T-helper 1 cell treated with Interleukin-12 subunit alpha and Interleukin-12 subunit beta and Interleukin-4 antibody, amounts not matched to agents 30 μg/mL and 1 μg/mL, for 36 hours (primary cell): ENCODE measurements around the gene CABCOCO1.

Source experiments
- H3K27ac Mint-ChIP-seq: one replicate; pipeline ENCODE4 v1.8.0; 2021; ENCODE audit warnings: mild to moderate bottlenecking, mixed read lengths
- H3K27me3 Mint-ChIP-seq: one replicate; pipeline ENCODE4 v1.8.0; 2021; ENCODE audit warnings: low read depth, mixed read lengths
- H3K36me3 Mint-ChIP-seq: one replicate; pipeline ENCODE4 v1.8.0; 2021; ENCODE audit warnings: low read depth, mixed read lengths
- H3K4me1 Mint-ChIP-seq: one replicate; pipeline ENCODE4 v1.8.0; 2021; ENCODE audit warnings: low read depth, mixed read lengths
- H3K4me3 Mint-ChIP-seq: one replicate; pipeline ENCODE4 v1.8.0; 2021; ENCODE audit warnings: mild to moderate bottlenecking, moderate library complexity, mixed read lengths
- H3K9me3 Mint-ChIP-seq: one replicate; pipeline ENCODE4 v1.8.0; 2021; ENCODE audit warnings: mixed read lengths

The CABCOCO1 gene

GRCh38 chr10:61632057-61632670, 30.6 kb upstream of the CABCOCO1 start:
- Mint-ChIP-seq H3K36me3 (no peaks in the 10 kb centered on the region), H3K9me3 (no peaks in the 10 kb centered on the region), H3K27me3 (no peaks in the 10 kb centered on the region), H3K4me3 (no peak overlapping the region), H3K27ac (no peak overlapping the region), H3K4me1 (no peaks in the 10 kb centered on the region)

DNA sequence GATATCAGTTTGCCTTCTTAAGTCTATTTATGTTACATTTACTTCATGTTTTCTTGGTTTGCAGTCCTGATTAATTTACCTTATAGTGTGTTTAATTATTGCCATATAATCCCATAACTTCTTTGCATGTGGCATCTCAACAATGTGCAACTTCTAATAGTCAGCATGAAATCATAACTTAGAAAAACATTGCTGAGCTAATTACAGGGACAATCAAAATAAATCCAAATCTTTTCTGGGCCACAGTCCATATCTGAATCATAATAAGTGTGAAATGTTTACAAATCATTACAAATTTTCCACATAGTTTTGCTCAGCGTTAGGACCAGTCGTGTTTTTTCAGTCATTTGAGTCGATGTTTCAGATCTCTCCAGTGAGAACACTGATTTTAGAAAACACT, 29.1 kb upstream of the CABCOCO1 start:
- no peak overlapping the region for H3K4me3 Mint-ChIP-seq
- no peak overlapping the region for H3K27ac Mint-ChIP-seq

DNA sequence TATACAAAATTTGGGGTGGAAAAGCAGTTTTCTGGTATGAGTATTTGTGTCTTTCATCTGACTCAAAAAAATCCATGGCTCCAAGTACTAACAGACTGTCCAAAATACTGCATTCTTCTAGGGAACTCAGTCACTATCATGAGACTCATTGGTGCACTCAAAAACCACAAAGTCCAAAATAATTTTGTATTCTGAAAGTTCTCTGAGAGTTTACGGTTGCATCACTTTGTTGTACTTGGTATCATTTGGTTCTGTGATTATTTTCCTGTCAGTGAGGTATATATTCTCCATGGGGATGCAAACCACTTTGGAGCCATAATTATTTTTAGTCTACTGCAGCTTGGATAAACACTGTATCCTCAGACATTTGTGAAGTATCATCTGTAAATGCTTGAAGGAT, 28.0 kb upstream of the CABCOCO1 start:
- no peaks in the 10 kb centered on the region for H3K27me3 Mint-ChIP-seq

More for the DNA sequence above, 29.1 kb upstream of the CABCOCO1 start:
- Mint-ChIP-seq H3K4me1 (no peaks in the 10 kb centered on the region), H3K27me3 (no peaks in the 10 kb centered on the region), H3K36me3 (no peaks in the 10 kb centered on the region), H3K9me3 (no peaks in the 10 kb centered on the region)

DNA sequence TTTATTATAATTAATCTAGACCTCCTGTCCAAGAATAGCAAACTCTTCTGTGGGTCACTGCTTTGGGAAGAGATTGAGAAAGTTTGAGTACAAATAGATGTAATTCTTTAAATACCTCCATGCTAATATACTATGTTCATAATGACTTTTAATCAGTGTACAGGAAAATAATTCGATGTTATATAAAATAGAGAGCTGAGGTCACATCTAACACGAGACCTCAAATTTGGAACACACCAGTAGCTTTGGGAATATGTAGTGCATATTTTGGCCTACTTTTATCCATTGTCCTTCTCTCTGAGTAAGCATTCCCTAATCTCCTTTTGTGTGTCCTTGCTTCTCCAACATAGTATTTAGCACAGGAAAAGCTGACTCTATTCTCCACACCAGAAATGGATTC, 27.3 kb upstream of the CABCOCO1 start:
- H3K27me3 Mint-ChIP-seq, result no peaks in the 10 kb centered on the region

More for the DNA sequence above, 28.0 kb upstream of the CABCOCO1 start:
- no peaks in the 10 kb centered on the region for H3K36me3 Mint-ChIP-seq
- H3K4me1 Mint-ChIP-seq, result no peaks in the 10 kb centered on the region
- no peak overlapping the region for H3K4me3 Mint-ChIP-seq
- no peaks in the 10 kb centered on the region for H3K9me3 Mint-ChIP-seq
- H3K27ac Mint-ChIP-seq, result no peak overlapping the region

DNA sequence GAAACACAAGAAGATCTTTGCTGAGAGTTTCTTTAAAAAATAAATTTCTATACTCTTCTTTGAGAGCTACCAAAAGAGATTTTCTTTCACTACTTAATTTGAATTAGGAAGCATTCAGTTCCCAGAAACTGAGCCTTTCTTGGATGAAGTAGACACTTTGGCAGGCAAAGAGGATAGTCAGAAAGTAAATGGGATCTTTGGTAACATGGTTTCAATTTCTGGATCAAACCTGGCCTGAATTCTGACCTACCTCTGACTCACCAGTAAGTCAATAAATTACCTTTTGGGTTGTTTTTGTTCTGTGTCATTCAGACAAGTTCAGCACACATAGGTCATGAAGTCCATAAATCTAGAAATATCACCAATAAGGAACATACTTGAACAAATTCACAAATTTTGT, 26.8 kb upstream of the CABCOCO1 start:
- no peaks in the 10 kb centered on the region for H3K9me3 Mint-ChIP-seq
- H3K27me3 Mint-ChIP-seq, result no peaks in the 10 kb centered on the region
- H3K27ac Mint-ChIP-seq, result no peak overlapping the region
- H3K4me3 Mint-ChIP-seq, result no peak overlapping the region
- H3K4me1 Mint-ChIP-seq, result no peaks in the 10 kb centered on the region
- no peaks in the 10 kb centered on the region for H3K36me3 Mint-ChIP-seq

More for the DNA sequence above, 27.3 kb upstream of the CABCOCO1 start:
- Mint-ChIP-seq H3K27ac (no peak overlapping the region), H3K4me3 (no peak overlapping the region), H3K36me3 (no peaks in the 10 kb centered on the region), H3K9me3 (no peaks in the 10 kb centered on the region), H3K4me1 (no peaks in the 10 kb centered on the region)

GRCh38 chr10:61639952-61640351, 22.8 kb upstream of the CABCOCO1 start:
- Mint-ChIP-seq H3K36me3 (no peaks in the 10 kb centered on the region), H3K9me3 (no peaks in the 10 kb centered on the region), H3K27me3 (no peaks in the 10 kb centered on the region), H3K27ac (no peak overlapping the region), H3K4me1 (no peaks in the 10 kb centered on the region), H3K4me3 (no peak overlapping the region)

DNA sequence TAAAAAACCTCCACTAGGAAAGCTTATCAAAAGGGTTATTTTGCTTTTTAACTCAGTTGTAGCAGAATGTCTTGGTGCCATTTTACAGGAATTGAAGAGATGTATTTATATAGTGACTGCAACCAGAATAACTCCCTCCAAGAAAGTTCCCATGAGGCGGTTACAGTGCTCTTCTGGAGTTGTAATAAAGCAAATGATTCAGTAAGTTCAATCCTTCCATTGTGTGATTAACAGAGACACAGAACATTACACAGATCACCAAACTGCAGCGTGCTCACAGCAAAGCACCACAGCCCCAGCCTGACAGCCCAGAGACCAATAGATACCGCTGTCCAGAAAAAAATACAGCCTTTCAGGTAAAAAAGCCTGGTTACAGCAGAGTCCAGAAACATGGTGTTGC, 21.9 kb upstream of the CABCOCO1 start:
- no peaks in the 10 kb centered on the region for H3K36me3 Mint-ChIP-seq
- no peaks in the 10 kb centered on the region for H3K27me3 Mint-ChIP-seq
- H3K4me1 Mint-ChIP-seq, result no peaks in the 10 kb centered on the region
- no peaks in the 10 kb centered on the region for H3K9me3 Mint-ChIP-seq
- H3K27ac Mint-ChIP-seq, result no peak overlapping the region
- no peak overlapping the region for H3K4me3 Mint-ChIP-seq

DNA sequence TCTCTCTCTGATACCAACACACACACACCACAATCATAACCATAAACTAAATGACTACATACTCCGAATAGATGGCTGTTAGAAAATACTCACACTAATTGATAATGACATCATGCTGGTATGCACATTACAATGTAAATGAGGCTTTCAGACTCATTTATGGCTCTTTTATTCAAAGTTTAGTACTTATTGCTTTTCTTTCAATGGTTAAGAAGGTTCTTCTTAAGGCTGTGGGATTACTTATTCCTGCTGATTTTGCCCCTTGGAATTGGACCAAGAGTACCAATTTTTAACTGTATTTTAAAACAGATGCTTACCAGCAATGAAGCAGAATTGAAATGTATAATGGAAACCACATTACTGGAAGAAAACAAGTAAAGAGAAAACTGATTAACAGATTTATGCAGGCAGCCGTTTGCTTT, 20.6 kb upstream of the CABCOCO1 start:
- H3K4me3 Mint-ChIP-seq, result no peak overlapping the region
- H3K36me3 Mint-ChIP-seq, result no peaks in the 10 kb centered on the region
- H3K27ac Mint-ChIP-seq, result no peak overlapping the region
- H3K4me1 Mint-ChIP-seq, result no peaks in the 10 kb centered on the region
- H3K27me3 Mint-ChIP-seq, result peaks cover 3% of the 10 kb centered on the region
- no peaks in the 10 kb centered on the region for H3K9me3 Mint-ChIP-seq

- Mint-ChIP-seq H3K4me3 (no peak overlapping the region), H3K36me3 (no peaks in the 10 kb centered on the region), H3K27me3 (peaks cover 4% of the 10 kb centered on the region), H3K9me3 (no peaks in the 10 kb centered on the region), H3K4me1 (no peaks in the 10 kb centered on the region), H3K27ac (no peak overlapping the region)
Measured at GRCh38 chr10:61642676-61643075, 20.1 kb upstream of the CABCOCO1 start.

DNA sequence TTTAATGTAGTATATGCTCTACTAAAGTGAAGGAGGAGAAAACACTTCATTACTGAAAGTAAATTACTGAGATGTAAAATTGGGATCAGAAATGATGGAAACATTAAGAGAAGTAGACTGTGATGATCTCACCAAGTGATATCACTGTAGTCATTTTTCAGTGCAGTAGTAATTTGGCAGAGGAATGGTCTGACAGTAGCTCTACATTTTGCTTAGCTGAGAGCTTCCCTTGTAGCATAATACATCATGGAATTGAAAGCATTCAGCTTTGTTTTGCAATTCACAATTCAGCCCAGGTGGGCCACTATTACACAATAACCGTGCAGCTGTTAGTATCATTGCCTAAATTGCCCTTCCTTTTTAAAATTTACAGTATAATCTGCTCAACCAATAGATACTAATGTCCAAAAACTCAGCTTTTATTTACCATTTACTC, 19.4 kb upstream of the CABCOCO1 start:
- H3K27ac Mint-ChIP-seq, result no peak overlapping the region
- H3K4me3 Mint-ChIP-seq, result no peak overlapping the region
- no peaks in the 10 kb centered on the region for H3K36me3 Mint-ChIP-seq
- H3K9me3 Mint-ChIP-seq, result no peaks in the 10 kb centered on the region
- H3K4me1 Mint-ChIP-seq, result no peaks in the 10 kb centered on the region
- peaks cover 8% of the 10 kb centered on the region for H3K27me3 Mint-ChIP-seq

GRCh38 chr10:61653699-61654098, 9.0 kb upstream of the CABCOCO1 start:
- Mint-ChIP-seq H3K27ac (no peak overlapping the region), H3K9me3 (no peaks in the 10 kb centered on the region), H3K4me1 (no peaks in the 10 kb centered on the region), H3K4me3 (no peak overlapping the region), H3K27me3 (peaks cover 9% of the 10 kb centered on the region), H3K36me3 (no peaks in the 10 kb centered on the region)

- no peaks in the 10 kb centered on the region for H3K36me3 Mint-ChIP-seq
- H3K4me1 Mint-ChIP-seq, result no peaks in the 10 kb centered on the region
- peaks cover 8% of the 10 kb centered on the region for H3K27me3 Mint-ChIP-seq
- no peak overlapping the region for H3K27ac Mint-ChIP-seq
- no peak overlapping the region for H3K4me3 Mint-ChIP-seq
- H3K9me3 Mint-ChIP-seq, result no peaks in the 10 kb centered on the region
Measured at GRCh38 chr10:61655335-61655851, 7.3 kb upstream of the CABCOCO1 start.

- no peaks in the 10 kb centered on the region for H3K36me3 Mint-ChIP-seq
- H3K4me3 Mint-ChIP-seq, result no peak overlapping the region
- H3K9me3 Mint-ChIP-seq, result no peaks in the 10 kb centered on the region
- H3K27me3 Mint-ChIP-seq, result peaks cover 43% of the 10 kb centered on the region
- H3K4me1 Mint-ChIP-seq, result no peaks in the 10 kb centered on the region
- H3K27ac Mint-ChIP-seq, result no peak overlapping the region
Measured at GRCh38 chr10:61663466-61663865, 737 bp downstream of the CABCOCO1 start.

GRCh38 chr10:61664985-61665384, 2.3 kb downstream of the CABCOCO1 start:
- Mint-ChIP-seq H3K36me3 (no peaks in the 10 kb centered on the region), H3K9me3 (no peaks in the 10 kb centered on the region), H3K4me3 (no peak overlapping the region), H3K27ac (no peak overlapping the region), H3K27me3 (peaks cover 43% of the 10 kb centered on the region), H3K4me1 (no peaks in the 10 kb centered on the region)

- no peaks in the 10 kb centered on the region for H3K4me1 Mint-ChIP-seq
- H3K27ac Mint-ChIP-seq, result no peak overlapping the region
- H3K4me3 Mint-ChIP-seq, result no peak overlapping the region
- H3K9me3 Mint-ChIP-seq, result no peaks in the 10 kb centered on the region
- peaks cover 9% of the 10 kb centered on the region for H3K27me3 Mint-ChIP-seq
- no peaks in the 10 kb centered on the region for H3K36me3 Mint-ChIP-seq
Measured at GRCh38 chr10:61669161-61669725, 6.5 kb downstream of the CABCOCO1 start.
